Lower lobe of right lung (tissue), 2 donors: ENCODE data around the gene KIF16B. TPM values are rescaled to one million over a fixed set of nuclear protein-coding genes. Genes with fewer than 3 reads are reported as not detected.

ENCODE experiments used
- ATAC-seq, 2 donors: fragments of 200-7000 bp; cut with Tn5 transposase; one replicate each; pipeline ENCODE4 v1.9.1; 2020 to 2022; ENCODE audit warnings: mild to moderate bottlenecking in 2 of 2, moderate library complexity in 2 of 2
- DNase-seq: peaks from one replicate; pipeline ENCODE4 v3.0.0-alpha.2; 2020
- H3K27ac ChIP-seq: fragments of 200-600 bp; one replicate; pipeline ENCODE4 v1.8.0; 2022
- H3K27me3 ChIP-seq: fragments of 200-600 bp; one replicate; pipeline ENCODE4 v1.8.0; 2022; ENCODE audit warnings: low read depth
- H3K36me3 ChIP-seq: fragments of 200-600 bp; one replicate; pipeline ENCODE4 v1.8.0; 2022; ENCODE audit warnings: mild to moderate bottlenecking
- H3K4me1 ChIP-seq: fragments of 200-600 bp; one replicate; pipeline ENCODE4 v1.8.0; 2022
- H3K4me3 ChIP-seq: fragments of 200-600 bp; one replicate; pipeline ENCODE4 v1.8.0; 2022; ENCODE audit warnings: mild to moderate bottlenecking
- H3K9me3 ChIP-seq: fragments of 200-600 bp; one replicate; pipeline ENCODE4 v1.8.0; 2022
- CTCF ChIP-seq: fragments of 200-600 bp; IDR thresholded peaks from one replicate; pipeline ENCODE4 v1.8.0; 2022; ENCODE audit warnings: antibody characterized with exemption, mild to moderate bottlenecking
- intact Hi-C: fragments of 100-400 bp; cut with DNase I; formaldehyde crosslinking; loops from one replicate; pipeline ENCODE4 v1.11.0; 2022
- long read RNA-seq: library from polyadenylated mRNA; unstranded; transcript quantifications from one replicate; pipeline ENCODE4 v2.0.0, GENCODE V29; 2021
- total RNA-seq: library from RNA; stranded (reverse); fragmentation: NEBNext Ultra II Directional; extraction: Animal tissue kit (Norgen Biotek cat#: 25700); gene quantifications from one replicate; pipeline ENCODE4 v1.2.1, GENCODE V29; 2021
- donor health status: DM: no; HTN: yes; CAD: no; lungs with severe emphysema.

Gene KIF16B
- total RNA-seq, result 25.1 TPM
- long read RNA-seq, full-length matches to known transcripts, result 4 of 83 reads
- long read RNA-seq, partial matches to known transcripts, result 69 of 83 reads
- long read RNA-seq, other reads (novel, unspliced or antisense), result 10 of 83 reads

GRCh38 chr20:16573001-16573965 lies at the start of gene KIF16B:
TSS of gene KIF16B (minus strand) at chr20:16573448. CDS start at chr20:16573275, 173 bp downstream.
- H3K4me1 ChIP-seq, result peaks cover 42% of the 10 kb centered on the region
- no peak for TF ChIP-seq CTCF
- H3K36me3 ChIP-seq, result no peaks in the 10 kb centered on the region
- H3K9me3 ChIP-seq, result no peaks in the 10 kb centered on the region
- intact Hi-C loops, result no loop called here
- ATAC-seq, result peak; percentile 97 to 98
- peak; percentile 94 for DNase-seq
- H3K4me3 ChIP-seq, result peak within 1 kb of the TSS; percentile 90
- H3K27me3 ChIP-seq, result no peaks in the 10 kb centered on the region
- H3K27ac ChIP-seq, result peak within 1 kb of the TSS; percentile 81

- intact Hi-C loops, result no loop called here
- Histone ChIP-seq H3K27me3 (no peaks in the 10 kb centered on the region), H3K36me3 (no peaks in the 10 kb centered on the region), H3K9me3 (no peaks in the 10 kb centered on the region), H3K4me3 (no peak overlapping the region), H3K4me1 (no peaks in the 10 kb centered on the region), H3K27ac (no peak overlapping the region)
- TF ChIP-seq CTCF, result no peak
- DNase-seq, result no peak
- no peak for ATAC-seq
These were observed 49.3 kb upstream of the KIF16B start for GRCh38 chr20:16622501-16622900.

- intact Hi-C loops, result no loop called here
- TF ChIP-seq CTCF, result no peak
- no peaks in the 10 kb centered on the region for H3K4me1 ChIP-seq
- no peaks in the 10 kb centered on the region for H3K27me3 ChIP-seq
- H3K9me3 ChIP-seq, result no peaks in the 10 kb centered on the region
- H3K36me3 ChIP-seq, result no peaks in the 10 kb centered on the region
- no peak overlapping the region for H3K27ac ChIP-seq
- ATAC-seq (no peak), DNase-seq (no peak)
- no peak overlapping the region for H3K4me3 ChIP-seq
These were observed 48.3 kb upstream of the KIF16B start for GRCh38 chr20:16621435-16622141.

GRCh38 chr20:16620961-16621360 lies 47.7 kb upstream of the KIF16B start:
- H3K27me3 ChIP-seq, result no peaks in the 10 kb centered on the region
- H3K4me1 ChIP-seq, result no peaks in the 10 kb centered on the region
- no peak for ATAC-seq
- no peaks in the 10 kb centered on the region for H3K9me3 ChIP-seq
- no peak overlapping the region for H3K4me3 ChIP-seq
- TF ChIP-seq CTCF, result no peak
- no peaks in the 10 kb centered on the region for H3K36me3 ChIP-seq
- no peak overlapping the region for H3K27ac ChIP-seq
- no peak for DNase-seq
- intact Hi-C loops, result no loop called here

GRCh38 chr20:16619953-16620352 lies 46.7 kb upstream of the KIF16B start:
- no peaks in the 10 kb centered on the region for H3K4me1 ChIP-seq
- H3K9me3 ChIP-seq, result no peaks in the 10 kb centered on the region
- H3K36me3 ChIP-seq, result no peaks in the 10 kb centered on the region
- intact Hi-C loops, result no loop called here
- no peak for DNase-seq
- no peak for ATAC-seq
- H3K27ac ChIP-seq, result no peak overlapping the region
- no peaks in the 10 kb centered on the region for H3K27me3 ChIP-seq
- no peak overlapping the region for H3K4me3 ChIP-seq
- TF ChIP-seq CTCF, result no peak
